HepG2 (cell line): ENCODE data around the gene COPB2. TPM values are rescaled to one million over a fixed set of nuclear protein-coding genes. Genes with fewer than 3 reads are reported as not detected.

Experiments used
- ATM ChIP-seq: fragments of 450-650 bp; IDR thresholded peaks from 2 replicates; pipeline ENCODE4 v1.7.1; 2017; ENCODE audit warnings: mild to moderate bottlenecking, borderline replicate concordance
- CCAR2 ChIP-seq: fragments of 200-400 bp; formaldehyde crosslinking; optimal IDR thresholded peaks from 2 replicates; pipeline ENCODE3; 2018; ENCODE audit warnings: low read depth, mild to moderate bottlenecking, low read length, moderate library complexity
- GFI1 ChIP-seq: sonication (generic); formaldehyde crosslinking; IDR thresholded peaks from 2 replicates; pipeline ENCODE4 v1.5.0; 2020; ENCODE audit warnings: missing genetic modification reagents, mild to moderate bottlenecking, borderline replicate concordance
- HNF4A ChIP-seq: sonication (generic); formaldehyde crosslinking; IDR thresholded peaks from 2 replicates; pipeline ENCODE4 v1.4.0; 2020; ENCODE audit warnings: missing genetic modification reagents
- JDP2 ChIP-seq: sonication (generic); formaldehyde crosslinking; IDR thresholded peaks from 2 replicates; pipeline ENCODE4 v1.8.1; 2022; ENCODE audit warnings: missing genetic modification reagents, borderline replicate concordance
- KDM5B ChIP-seq: sonication (generic); formaldehyde crosslinking; IDR thresholded peaks from 2 replicates; pipeline ENCODE4 v1.4.0; 2020; ENCODE audit warnings: missing genetic modification reagents, mild to moderate bottlenecking, borderline replicate concordance
- MAFF ChIP-seq: IDR thresholded peaks from 2 replicates; pipeline ENCODE4 v1.6.1; 2011; ENCODE audit warnings: low read depth, low read length, improper control_type of control experiment
- MYC ChIP-seq: sonication (generic); formaldehyde crosslinking; IDR thresholded peaks from 2 replicates; pipeline ENCODE4 v1.9.0; 2021; ENCODE audit warnings: missing genetic modification reagents, borderline replicate concordance
- NFKB2 ChIP-seq: sonication (generic); formaldehyde crosslinking; IDR thresholded peaks from 2 replicates; pipeline ENCODE4 v1.4.0; 2020; ENCODE audit warnings: missing genetic modification reagents, borderline replicate concordance
- NKX3-1 ChIP-seq: sonication (generic); formaldehyde crosslinking; IDR thresholded peaks from 2 replicates; pipeline ENCODE4 v1.5.0; 2020; ENCODE audit warnings: missing genetic modification reagents
- RARG ChIP-seq: sonication (generic); formaldehyde crosslinking; IDR thresholded peaks from 2 replicates; pipeline ENCODE4 v1.4.0; 2020; ENCODE audit warnings: low read depth, mild to moderate bottlenecking, missing genetic modification reagents
- REXO4 ChIP-seq: sonication (generic); formaldehyde crosslinking; IDR thresholded peaks from 2 replicates; pipeline ENCODE4 v1.8.0; 2022; ENCODE audit warnings: missing genetic modification reagents, mild to moderate bottlenecking, borderline replicate concordance
- RFXAP ChIP-seq: sonication (generic); formaldehyde crosslinking; IDR thresholded peaks from 2 replicates; pipeline ENCODE4 v1.4.0; 2020; ENCODE audit warnings: missing genetic modification reagents, borderline replicate concordance
- SETDB1 ChIP-seq: sonication (generic); formaldehyde crosslinking; IDR thresholded peaks from 2 replicates; pipeline ENCODE4 v1.5.1; 2020; ENCODE audit warnings: missing genetic modification reagents, mild to moderate bottlenecking, borderline replicate concordance
- SNAI1 ChIP-seq: sonication (generic); formaldehyde crosslinking; IDR thresholded peaks from 2 replicates; pipeline ENCODE4 v1.5.0; 2020; ENCODE audit warnings: mild to moderate bottlenecking, missing genetic modification reagents, borderline replicate concordance
- U2AF1 ChIP-seq: fragments of 200-400 bp; formaldehyde crosslinking; optimal IDR thresholded peaks from 2 replicates; pipeline ENCODE3; 2017; ENCODE audit warnings: mild to moderate bottlenecking, low read depth, low read length
- ZNF274 ChIP-seq: sonication (generic); formaldehyde crosslinking; IDR thresholded peaks from 2 replicates; pipeline ENCODE4 v1.5.1; 2020; ENCODE audit warnings: mild to moderate bottlenecking, missing genetic modification reagents
- ZNF3 ChIP-seq: IDR thresholded peaks from 2 replicates; pipeline ENCODE4 v1.7.0; 2017; ENCODE audit warnings: inconsistent platforms
- ZNF607 ChIP-seq: sonication (generic); formaldehyde crosslinking; IDR thresholded peaks from 2 replicates; pipeline ENCODE4 v1.5.1; 2020; ENCODE audit warnings: missing genetic modification reagents, mild to moderate bottlenecking, borderline replicate concordance
- ZNF792 ChIP-seq: IDR thresholded peaks from 2 replicates; pipeline ENCODE4 v1.6.1; 2016
- polyA plus RNA-seq, 8 experiments: library from polyadenylated mRNA; depleted of rRNA in 3 of 8; stranded (reverse) in 7 of 8; unstranded in 1 of 8; fragments of >200 nt; fragmentation: Illumina TruSeq in 4 of 8; extraction: Trizol in 4 of 8; gene quantifications; 2 replicates each; pipeline versions ENCODE4 v1.2.1 to v1.2.3, GENCODE V29; 2011 to 2016; ENCODE audit warnings: low read depth in 4 of 8, missing spikeins in 1 of 8, mixed read lengths in 1 of 8; ENCODE audit not compliant: insufficient read depth in 1 of 8
- total RNA-seq, 5 experiments: library from RNA; depleted of rRNA; stranded (reverse); fragments of >200 nt; fragmentation: Illumina TruSeq; extraction: Trizol; gene quantifications; 2 replicates each; pipeline ENCODE4 v1.2.3, GENCODE V29; 2016; ENCODE audit warnings: low read depth in 1 of 5
- TF ChIP-seq, protein P1 (sequence below): sonication (generic); formaldehyde crosslinking; IDR thresholded peaks from 2 replicates; pipeline ENCODE4 v1.5.1; 2020; ENCODE audit warnings: missing genetic modification reagents, mild to moderate bottlenecking, borderline replicate concordance
- TF ChIP-seq, protein P2 (sequence below): sonication (generic); formaldehyde crosslinking; IDR thresholded peaks from 2 replicates; pipeline ENCODE4 v1.8.0; 2022; ENCODE audit warnings: missing genetic modification reagents, mild to moderate bottlenecking, borderline replicate concordance
- TF ChIP-seq, protein P3 (sequence below): IDR thresholded peaks from 2 replicates; pipeline ENCODE4 v1.6.1; 2016

Gene COPB2
- total and polyA plus RNA-seq, 2 of the 13 experiments (the other 11 are each of a cell fraction or from before 2014, with no cell fraction given) = 83.3 to 217 TPM

DNA sequence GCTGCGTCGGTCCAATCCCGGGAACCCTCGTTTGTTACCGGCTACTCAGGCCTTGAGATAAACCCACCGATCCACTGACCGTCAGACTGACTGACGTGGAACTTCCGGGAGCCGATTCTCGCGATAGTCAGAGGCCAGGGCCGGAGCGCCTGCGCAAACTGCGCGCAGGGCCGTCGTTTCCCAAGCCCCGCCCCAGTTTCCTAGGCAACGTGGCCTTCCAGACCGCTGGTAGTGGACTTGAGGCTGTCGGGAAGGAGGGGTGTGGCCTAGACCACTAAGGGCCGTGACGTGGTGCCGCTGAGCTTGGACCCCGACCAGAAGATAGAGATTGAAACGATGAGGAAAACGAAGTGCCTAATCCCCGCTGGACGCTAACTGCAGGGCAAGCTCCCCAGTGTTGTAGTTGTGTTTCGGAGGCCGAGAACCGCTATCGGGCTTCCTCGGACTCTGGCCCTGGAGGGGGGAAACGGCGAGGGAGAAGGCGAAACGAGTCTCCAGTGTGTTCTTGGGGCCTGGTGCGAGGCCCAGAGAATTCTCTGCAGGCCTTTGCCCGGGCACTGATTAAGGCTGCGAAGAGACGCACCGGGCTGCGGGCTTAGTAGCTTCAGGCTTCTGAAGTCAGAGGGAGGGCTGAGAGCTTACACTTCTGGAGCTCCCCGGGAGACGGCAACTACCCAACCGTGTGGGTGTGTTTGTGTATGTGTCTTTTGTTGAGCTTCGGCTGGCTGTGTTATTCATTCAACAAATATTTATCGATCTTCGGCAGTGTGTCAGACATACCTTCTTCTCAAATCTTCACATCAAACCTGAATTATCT, at the start of gene COPB2 (continued):
- TF ChIP-seq CCAR2 (no peak), SNAI1 (CRISPR knock-in tag) (0 out of 2 replicates have a peak, but pooled peaks have one; percentile 62), REXO4 (no peak), JDP2 (CRISPR knock-in tag) (no peak), NKX3-1 (peak; percentile 50; the same call in 1 of the 2 replicates), RFXAP (peak; percentile 72; the same call in 1 of the 2 replicates), MAFF (no peak), SETDB1 (no peak), RARG (no peak), ATM (no peak), NFKB2 (CRISPR knock-in tag) (0 out of 2 replicates have a peak, but pooled peaks have one; percentile 58), KDM5B (CRISPR knock-in tag) (no peak; the same call in 1 of the 2 replicates), GFI1 (peak; percentile 62; the same call in 1 of the 2 replicates), ZNF792 (peak; percentile 27; the same call in 1 of the 2 replicates), ZNF274 (no peak), ZNF3 (CRISPR knock-in tag) (peak; percentile 94), U2AF1 (peak; percentile 78), HNF4A (CRISPR knock-in tag) (peak; percentile 27), MYC (CRISPR knock-in tag) (no peak; the same call in 1 of the 2 replicates), ZNF607 (CRISPR knock-in tag) (peak; percentile 31; the same call in 1 of the 2 replicates)
- TF ChIP-seq, protein P1, sequence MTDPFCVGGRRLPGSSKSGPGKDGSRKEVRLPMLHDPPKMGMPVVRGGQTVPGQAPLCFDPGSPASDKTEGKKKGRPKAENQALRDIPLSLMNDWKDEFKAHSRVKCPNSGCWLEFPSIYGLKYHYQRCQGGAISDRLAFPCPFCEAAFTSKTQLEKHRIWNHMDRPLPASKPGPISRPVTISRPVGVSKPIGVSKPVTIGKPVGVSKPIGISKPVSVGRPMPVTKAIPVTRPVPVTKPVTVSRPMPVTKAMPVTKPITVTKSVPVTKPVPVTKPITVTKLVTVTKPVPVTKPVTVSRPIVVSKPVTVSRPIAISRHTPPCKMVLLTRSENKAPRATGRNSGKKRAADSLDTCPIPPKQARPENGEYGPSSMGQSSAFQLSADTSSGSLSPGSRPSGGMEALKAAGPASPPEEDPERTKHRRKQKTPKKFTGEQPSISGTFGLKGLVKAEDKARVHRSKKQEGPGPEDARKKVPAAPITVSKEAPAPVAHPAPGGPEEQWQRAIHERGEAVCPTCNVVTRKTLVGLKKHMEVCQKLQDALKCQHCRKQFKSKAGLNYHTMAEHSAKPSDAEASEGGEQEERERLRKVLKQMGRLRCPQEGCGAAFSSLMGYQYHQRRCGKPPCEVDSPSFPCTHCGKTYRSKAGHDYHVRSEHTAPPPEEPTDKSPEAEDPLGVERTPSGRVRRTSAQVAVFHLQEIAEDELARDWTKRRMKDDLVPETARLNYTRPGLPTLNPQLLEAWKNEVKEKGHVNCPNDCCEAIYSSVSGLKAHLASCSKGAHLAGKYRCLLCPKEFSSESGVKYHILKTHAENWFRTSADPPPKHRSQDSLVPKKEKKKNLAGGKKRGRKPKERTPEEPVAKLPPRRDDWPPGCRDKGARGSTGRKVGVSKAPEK (CRISPR knock-in tag) = no peak
- TF ChIP-seq, protein P2, sequence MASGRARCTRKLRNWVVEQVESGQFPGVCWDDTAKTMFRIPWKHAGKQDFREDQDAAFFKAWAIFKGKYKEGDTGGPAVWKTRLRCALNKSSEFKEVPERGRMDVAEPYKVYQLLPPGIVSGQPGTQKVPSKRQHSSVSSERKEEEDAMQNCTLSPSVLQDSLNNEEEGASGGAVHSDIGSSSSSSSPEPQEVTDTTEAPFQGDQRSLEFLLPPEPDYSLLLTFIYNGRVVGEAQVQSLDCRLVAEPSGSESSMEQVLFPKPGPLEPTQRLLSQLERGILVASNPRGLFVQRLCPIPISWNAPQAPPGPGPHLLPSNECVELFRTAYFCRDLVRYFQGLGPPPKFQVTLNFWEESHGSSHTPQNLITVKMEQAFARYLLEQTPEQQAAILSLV = peak; percentile 88; the same call in 1 of the 2 replicates
- TF ChIP-seq, protein P3, sequence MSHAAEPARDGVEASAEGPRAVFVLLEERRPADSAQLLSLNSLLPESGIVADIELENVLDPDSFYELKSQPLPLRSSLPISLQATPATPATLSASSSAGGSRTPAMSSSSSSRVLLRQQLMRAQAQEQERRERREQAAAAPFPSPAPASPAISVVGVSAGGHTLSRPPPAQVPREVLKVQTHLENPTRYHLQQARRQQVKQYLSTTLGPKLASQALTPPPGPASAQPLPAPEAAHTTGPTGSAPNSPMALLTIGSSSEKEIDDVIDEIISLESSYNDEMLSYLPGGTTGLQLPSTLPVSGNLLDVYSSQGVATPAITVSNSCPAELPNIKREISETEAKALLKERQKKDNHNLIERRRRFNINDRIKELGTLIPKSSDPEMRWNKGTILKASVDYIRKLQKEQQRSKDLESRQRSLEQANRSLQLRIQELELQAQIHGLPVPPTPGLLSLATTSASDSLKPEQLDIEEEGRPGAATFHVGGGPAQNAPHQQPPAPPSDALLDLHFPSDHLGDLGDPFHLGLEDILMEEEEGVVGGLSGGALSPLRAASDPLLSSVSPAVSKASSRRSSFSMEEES = peak; percentile 23; the same call in 1 of the 2 replicates
